ENCODE results near the gene NPRL2.
"Not testable (repeated sequence)": the region's sequence is repeated elsewhere in the genome, so short reads cannot be mapped to it uniquely, and the experiment has no call there.

The NPRL2 gene

GRCh38 chr3:50326182-50326541 is 24.4 kb downstream of the NPRL2 start:
- no peak for DNase-seq

GRCh38 chr3:50325497-50326181 is 24.9 kb downstream of the NPRL2 start:
- DNase-seq = no peak

- no peak for DNase-seq
Observed at GRCh38 chr3:50325113-50325480, 25.5 kb downstream of the NPRL2 start.

- DNase-seq = peak; percentile 71
Observed at GRCh38 chr3:50324351-50325112, 26.0 kb downstream of the NPRL2 start.

DNA sequence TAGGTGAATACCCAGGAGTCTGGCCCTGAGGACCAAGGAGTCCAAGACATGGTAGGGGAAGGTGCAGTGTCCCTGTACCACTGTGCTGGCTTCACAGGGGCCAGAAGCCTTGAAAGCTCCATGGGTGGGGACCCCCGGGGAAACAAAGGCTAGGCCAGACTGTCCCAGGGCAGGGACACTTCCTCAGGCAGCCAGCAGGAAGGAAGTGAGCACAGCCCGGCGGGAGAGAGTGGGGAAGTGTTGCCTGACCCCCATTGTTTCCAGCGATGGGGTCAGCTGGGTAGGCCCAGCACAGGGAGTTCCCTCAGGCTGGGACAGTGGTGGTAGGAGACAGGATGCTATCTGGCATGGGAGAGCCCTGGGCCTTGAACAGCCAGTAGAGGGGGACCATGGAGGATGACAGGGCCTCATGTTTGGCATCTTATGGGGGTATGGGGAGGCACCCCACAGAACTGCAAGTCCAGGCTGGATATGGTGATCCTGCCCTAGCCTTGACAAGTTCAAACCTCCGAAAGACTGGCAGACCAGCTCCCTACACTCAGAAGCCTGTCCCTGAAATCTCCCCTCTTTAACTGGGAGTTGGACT is 26.9 kb downstream of the NPRL2 start:
- DNase-seq = no peak

DNA sequence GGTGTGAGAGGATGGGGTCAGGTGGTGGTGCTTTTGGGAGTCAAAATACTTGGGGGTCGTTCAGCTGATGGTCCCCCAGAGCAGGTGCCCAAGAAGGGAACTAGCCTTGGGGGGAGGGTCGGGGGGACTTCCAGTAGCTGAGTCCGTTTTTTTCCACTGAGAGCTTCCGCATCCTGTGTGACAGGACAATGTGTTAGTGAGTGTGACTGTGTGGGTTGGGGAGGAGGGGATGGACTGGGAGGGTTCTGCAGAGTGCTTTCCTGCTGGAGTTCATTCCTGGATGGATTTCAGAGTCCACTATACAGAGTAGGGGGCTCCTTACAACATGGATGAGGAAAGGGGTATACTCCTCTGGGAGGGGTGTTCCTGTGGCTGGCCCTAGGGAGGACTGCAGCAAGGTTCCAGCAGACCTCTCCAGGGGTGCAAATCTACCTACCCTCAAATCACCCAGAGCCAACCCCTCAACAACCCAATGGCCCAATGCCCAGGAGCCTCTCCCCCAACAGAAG is 27.4 kb downstream of the NPRL2 start:
- no peak for DNase-seq

GRCh38 chr3:50322386-50323091 is 28.0 kb downstream of the NPRL2 start, which contains the start of gene HYAL2:
HYAL2 (minus strand) TSS chr3:50322745; CDS start chr3:50320489, 2,256 bp downstream.
- no peak for DNase-seq

DNA sequence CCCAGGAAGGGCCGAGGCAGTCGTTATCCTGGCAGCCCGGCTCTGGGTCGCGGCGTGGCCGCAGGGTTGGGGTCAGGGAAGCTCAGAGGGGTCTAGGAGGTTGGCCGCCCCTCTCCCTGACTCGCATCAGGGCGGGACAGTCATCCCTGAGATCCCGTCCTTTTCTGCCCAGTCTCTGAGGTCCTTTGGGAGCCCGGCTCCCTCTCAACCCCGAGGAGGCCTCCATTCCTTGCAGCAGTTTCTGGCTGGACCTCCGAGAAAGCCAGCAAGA is 28.5 kb downstream of the NPRL2 start:
- DNase-seq = no peak

GRCh38 chr3:50321336-50322114 is 29.1 kb downstream of the NPRL2 start:
- peak; percentile 93 for DNase-seq

- DNase-seq = peak; percentile 89
Observed at GRCh38 chr3:50320853-50321335, 29.7 kb downstream of the NPRL2 start.

DNA sequence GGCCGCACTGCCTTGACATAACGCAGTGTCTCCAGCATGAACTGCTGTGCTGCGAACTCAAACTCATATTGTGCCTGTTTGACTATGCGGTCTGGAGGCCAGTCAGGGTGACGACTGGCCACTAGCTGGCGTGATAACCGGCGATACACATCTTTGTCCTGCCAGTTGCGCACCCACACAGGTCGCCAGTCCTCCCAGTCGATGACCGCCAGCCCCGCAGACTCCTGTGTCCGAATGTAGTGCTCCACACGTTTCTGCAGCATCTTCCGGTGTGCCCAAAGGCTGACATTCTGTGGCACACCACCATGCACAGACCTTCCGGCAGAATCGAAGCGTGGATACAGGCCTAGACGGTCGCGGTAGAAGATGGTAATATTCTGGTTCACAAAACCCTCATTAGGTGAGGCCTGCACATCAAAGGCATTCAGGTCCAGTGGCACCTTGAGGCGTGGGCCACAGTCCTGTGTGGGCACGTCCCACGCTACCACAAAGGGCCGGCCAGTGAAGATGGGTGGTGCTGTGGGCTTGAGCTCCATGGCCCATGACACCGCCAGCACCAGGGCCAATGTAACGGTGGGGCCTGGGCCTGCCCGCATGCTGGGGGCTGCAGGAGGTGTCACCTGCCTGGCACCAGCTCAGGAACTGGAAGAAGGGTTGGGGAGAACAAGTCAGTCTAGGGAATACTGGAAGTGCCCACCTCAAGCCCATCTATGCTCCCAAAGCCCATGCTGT is 30.5 kb downstream of the NPRL2 start:
- DNase-seq = no peak

DNA sequence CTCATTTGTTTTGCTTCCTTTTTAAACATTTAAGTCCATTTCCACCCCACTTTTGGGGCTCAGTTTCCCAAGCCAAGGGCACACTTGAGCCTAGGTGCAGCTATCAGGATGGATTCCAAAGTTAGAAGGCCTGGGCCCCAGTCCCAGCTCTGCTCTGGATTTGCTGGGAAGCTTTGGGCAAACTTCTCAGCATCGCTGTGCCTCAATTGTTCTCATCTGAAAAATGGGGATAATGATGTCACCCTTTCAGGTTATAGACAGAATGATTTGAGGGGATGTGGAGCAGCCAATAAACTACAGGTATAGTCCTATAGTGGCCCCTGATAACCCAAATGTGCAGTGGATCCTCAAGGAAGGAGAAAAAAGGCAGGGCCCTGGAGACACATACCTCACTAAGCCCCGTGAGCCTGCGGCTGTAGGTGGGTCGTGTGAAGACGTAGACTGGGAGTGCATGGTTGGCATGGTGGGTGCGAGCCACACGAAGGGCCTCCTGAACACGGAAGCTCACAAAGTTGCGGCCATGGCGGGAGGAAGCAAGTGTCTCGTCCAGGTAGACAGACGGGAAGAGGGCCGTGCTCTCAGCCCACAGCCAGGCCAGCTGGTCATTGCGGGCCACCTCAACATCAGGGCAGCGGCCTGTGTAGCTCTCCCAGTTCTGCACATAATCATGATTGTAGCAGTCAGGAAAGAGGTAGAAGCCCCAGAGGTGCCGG is 31.2 kb downstream of the NPRL2 start:
- no peak for DNase-seq

- no peak for DNase-seq
Observed at GRCh38 chr3:50318615-50319014, 32.0 kb downstream of the NPRL2 start.

- no peak for DNase-seq
Observed at GRCh38 chr3:50318163-50318562, 32.4 kb downstream of the NPRL2 start.

DNA sequence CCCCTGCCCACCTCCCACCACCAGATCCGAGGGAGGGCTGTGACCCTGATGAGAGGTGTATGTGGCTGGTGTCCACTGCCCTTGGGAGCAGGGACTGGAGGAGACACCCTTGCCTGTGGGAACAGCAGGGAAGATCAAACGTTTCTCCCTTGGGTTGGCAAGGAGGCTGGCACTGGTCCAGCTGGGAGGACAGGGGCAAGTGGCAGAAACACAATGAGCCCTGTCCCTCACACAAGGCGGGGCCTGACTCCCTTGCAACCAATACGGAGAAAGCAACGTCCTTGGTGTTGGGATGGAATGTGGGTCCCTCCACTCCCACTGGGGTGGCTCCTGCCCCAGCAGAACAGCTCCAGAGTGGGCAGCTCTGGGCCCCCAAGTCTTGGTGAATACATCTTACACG is 33.3 kb downstream of the NPRL2 start:
- no peak for DNase-seq

DNA sequence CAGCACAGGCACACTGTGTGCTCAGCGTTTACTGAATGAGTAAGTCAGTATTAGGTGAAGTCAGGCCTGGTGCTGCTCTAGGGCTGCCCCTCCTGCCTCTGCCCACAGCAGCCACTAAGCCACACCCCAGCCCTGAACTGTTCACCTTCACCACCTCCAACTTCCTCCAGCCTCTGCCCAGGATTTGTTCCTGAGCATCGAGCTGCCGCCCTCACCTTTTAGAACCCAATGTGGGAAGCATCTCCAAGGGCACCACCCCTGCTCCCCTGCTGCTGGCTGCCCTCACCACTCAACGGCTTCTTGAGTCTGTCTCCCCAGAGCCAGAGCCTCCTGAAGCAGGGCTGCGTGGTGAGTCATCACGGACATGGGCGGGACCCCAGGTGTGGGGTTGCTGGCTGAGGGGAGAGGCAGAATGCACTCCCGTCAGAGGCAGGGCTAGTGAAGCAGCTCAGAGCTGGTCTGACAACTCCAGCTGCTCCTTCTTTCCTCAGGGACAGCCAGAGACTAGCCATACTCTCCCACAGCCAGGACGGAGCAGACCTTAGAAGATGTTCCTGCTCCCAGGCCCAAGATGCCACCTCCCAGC is 33.8 kb downstream of the NPRL2 start:
- no peak for DNase-seq

- no peak for DNase-seq
Observed at GRCh38 chr3:50314816-50315215, 35.8 kb downstream of the NPRL2 start.

DNA sequence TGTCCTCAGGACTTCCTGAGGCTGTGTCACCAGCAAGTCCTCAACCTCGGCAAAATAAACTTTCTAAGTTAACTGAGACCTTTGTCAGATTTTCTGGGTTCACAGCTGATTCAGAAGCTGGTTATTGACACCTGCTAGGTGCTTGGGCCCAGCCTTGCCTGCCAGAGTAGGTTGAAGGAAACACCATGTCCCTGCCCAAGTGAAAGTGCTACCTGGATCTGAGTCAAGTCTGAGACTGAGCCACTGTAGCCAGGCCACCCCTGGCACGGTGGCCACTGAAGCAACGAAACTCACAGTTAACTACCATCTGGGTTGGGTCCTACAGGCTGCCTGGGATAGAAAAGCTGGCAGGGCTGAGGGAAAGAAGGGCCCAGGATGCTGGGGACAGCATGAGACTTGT is 36.2 kb downstream of the NPRL2 start:
- DNase-seq = no peak

DNA sequence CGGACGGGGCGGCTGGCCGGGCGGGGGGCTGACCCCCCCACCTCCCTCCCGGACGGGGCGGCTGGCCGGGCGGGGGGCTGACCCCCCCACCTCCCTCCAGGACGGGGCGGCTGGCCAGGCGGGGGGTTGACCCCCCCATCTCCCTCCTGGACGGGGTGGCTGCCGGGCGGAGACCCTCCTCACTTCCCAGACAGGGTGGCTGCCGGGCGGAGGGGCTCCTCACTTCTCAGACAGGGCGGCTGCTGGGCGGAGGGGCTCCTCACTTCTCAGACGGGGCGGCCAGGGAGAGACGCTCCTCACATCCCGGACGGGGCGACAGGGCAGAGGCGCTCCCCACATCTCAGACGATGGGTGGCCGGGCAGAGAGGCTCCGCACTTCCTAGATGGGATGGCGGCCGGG is 38.5 kb downstream of the NPRL2 start:
- DNase-seq = not testable (repeated sequence)

- no peak for DNase-seq
Observed at GRCh38 chr3:50304601-50305000, 46.0 kb downstream of the NPRL2 start.
